Uterus (tissue), 4 donors: Measurements from ENCODE around the gene MEGF8. TPM values are rescaled to one million over a fixed set of nuclear protein-coding genes. Genes with fewer than 3 reads are reported as not detected.

Experiments
- DNase-seq, 2 donors: peaks; one replicate each; pipeline ENCODE4 v3.0.0-alpha.2; 2019 to 2020
- H3K27ac ChIP-seq, 2 donors: fragments of 200-600 bp; sonication (generic); 1 replicate in 1 of 2; 2 replicates in 1 of 2; pipeline ENCODE4 v1.5.1; 2016 to 2018
- H3K27me3 ChIP-seq, 2 donors: fragments of 200-600 bp; sonication (generic); one replicate each; pipeline ENCODE4 v1.5.1; 2018 to 2019; ENCODE audit warnings: control low read depth in 1 of 2
- H3K36me3 ChIP-seq, 2 donors: fragments of 200-600 bp; sonication (generic); one replicate each; pipeline ENCODE4 v1.5.1; 2019; ENCODE audit warnings: control low read depth in 1 of 2
- H3K4me1 ChIP-seq, 2 donors: fragments of 200-600 bp; sonication (generic); one replicate each; pipeline ENCODE4 v1.5.1; 2018 to 2019; ENCODE audit warnings: control low read depth in 1 of 2
- H3K4me3 ChIP-seq, 2 donors: fragments of 200-600 bp; sonication (generic); 1 replicate in 1 of 2; 2 replicates in 1 of 2; pipeline ENCODE4 v1.5.1; 2018 to 2019; ENCODE audit warnings: mild to moderate bottlenecking in 1 of 2
- H3K9me3 ChIP-seq, 2 donors: fragments of 200-600 bp; sonication (generic); one replicate each; pipeline ENCODE4 v1.5.1; 2019; ENCODE audit warnings: control low read depth in 1 of 2
- CTCF ChIP-seq, 4 experiments: fragments of 200-600 bp in 2 of 4; fragments of 450-650 bp in 2 of 4; sonication (generic) in 2 of 4; IDR thresholded peaks; one replicate each; pipeline ENCODE4 v1.5.1; 2016 to 2019; ENCODE audit warnings: antibody characterized with exemption in 4 of 4, mild to moderate bottlenecking in 2 of 4, moderate library complexity in 1 of 4
- POLR2A ChIP-seq, 2 donors: fragments of 450-650 bp; IDR thresholded peaks; one replicate each; pipeline ENCODE4 v1.6.1; 2016; ENCODE audit warnings: antibody characterized with exemption in 2 of 2, mild to moderate bottlenecking in 1 of 2, moderate library complexity in 1 of 2
- intact Hi-C: fragments of 100-400 bp; cut with DNase I; formaldehyde crosslinking; loops from one replicate; pipeline ENCODE4 v1.15.1; 2023; ENCODE audit warnings: low total_unique reads
- total RNA-seq, 4 donors: library from RNA; depleted of rRNA in 3 of 4; stranded (reverse); fragments of >200 nt in 3 of 4; gene quantifications; one replicate each; pipeline versions ENCODE4 v1.1.0 to v1.2.4, GENCODE V29; 2014 to 2023
- donor health status: DM: yes; HTN: yes; CAD: no.

Gene MEGF8
- total RNA-seq, 4 donors from 2014 or later, result 3.6 to 30.0 (median 19.1) TPM

- Histone ChIP-seq H3K27me3 (no peaks in the 10 kb centered on the region), H3K36me3 (no peaks in the 10 kb centered on the region), H3K9me3 (no peaks in the 10 kb centered on the region), H3K4me3 (peak overlapping the region; percentile 56 to 62), H3K4me1 (peaks cover 5 to 6% of the 10 kb centered on the region in 2 donors), H3K27ac (peak overlapping the region; percentile 47 to 74)
- peak; percentile 66 to 83 (median 77) for TF ChIP-seq CTCF (IDR thresholded peaks at IDR 0.05)
- no peak for TF ChIP-seq POLR2A (IDR thresholded peaks at IDR 0.05)
- intact Hi-C loops, result no loop called here
- peak; percentile 79 to 87 for DNase-seq
Observed at GRCh38 chr19:42401365-42402303, 76.2 kb downstream of the MEGF8 start.

- peak overlapping the region; percentile 56 to 62 for H3K4me3 ChIP-seq
- no peaks in the 10 kb centered on the region for H3K9me3 ChIP-seq
- DNase-seq, result no peak
- peaks cover 2 to 5% of the 10 kb centered on the region in 2 donors for H3K4me1 ChIP-seq
- intact Hi-C loops, result no loop called here
- H3K36me3 ChIP-seq, result no peaks in the 10 kb centered on the region
- peak overlapping the region; percentile 47 to 74 for H3K27ac ChIP-seq
- no peaks in the 10 kb centered on the region for H3K27me3 ChIP-seq
- TF ChIP-seq POLR2A (IDR thresholded peaks at IDR 0.05), result no peak
- no peak for TF ChIP-seq CTCF (IDR thresholded peaks at IDR 0.05)
Observed at GRCh38 chr19:42402376-42403116, 77.1 kb downstream of the MEGF8 start.

DNA sequence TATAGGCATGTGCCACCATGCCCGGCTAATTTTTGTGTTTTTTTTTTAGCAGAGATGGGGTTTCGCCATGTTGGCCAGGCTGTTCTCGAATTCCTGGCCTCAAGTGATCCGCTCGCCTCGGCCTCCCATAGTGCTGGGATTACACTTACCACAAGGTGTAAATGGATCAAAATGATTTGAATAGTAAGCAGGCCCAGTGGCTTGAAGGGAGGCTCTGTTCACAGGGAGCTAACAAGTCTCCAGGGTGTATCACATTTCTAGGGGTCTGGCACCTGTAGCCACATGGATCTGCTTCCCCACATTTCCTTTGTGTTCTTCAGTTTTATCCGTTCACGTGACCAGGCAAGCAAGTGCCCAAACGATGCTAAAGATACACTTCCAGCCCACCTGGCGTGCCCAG is 78.2 kb downstream of the MEGF8 start:
- no peaks in the 10 kb centered on the region for H3K4me1 ChIP-seq
- H3K27ac ChIP-seq, result no peak overlapping the region
- intact Hi-C loops, result no loop called here
- TF ChIP-seq CTCF (IDR thresholded peaks at IDR 0.05) (no peak), POLR2A (IDR thresholded peaks at IDR 0.05) (no peak)
- no peak overlapping the region for H3K4me3 ChIP-seq
- H3K9me3 ChIP-seq, result no peaks in the 10 kb centered on the region
- no peaks in the 10 kb centered on the region for H3K27me3 ChIP-seq
- H3K36me3 ChIP-seq, result no peaks in the 10 kb centered on the region
- DNase-seq, result no peak

DNA sequence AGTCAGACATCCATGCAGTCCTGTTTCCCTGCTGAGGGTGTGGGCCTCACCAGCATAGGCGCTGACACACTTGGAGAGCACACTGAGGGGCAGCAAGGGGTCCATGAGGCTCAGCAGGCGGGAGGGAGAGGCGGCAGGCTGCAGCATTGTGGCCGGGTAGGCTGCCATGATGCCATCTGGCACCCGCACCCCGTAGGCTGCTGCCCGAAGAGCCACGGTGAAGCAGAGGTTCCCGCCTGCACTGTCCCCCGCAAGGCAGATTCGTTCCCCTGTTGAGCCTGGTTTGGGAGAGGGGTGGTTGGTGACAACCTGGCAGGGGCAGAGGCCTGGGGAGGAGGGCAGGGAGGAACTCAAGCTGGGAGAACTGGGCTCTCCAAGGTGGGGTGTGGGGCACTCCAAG is 80.7 kb downstream of the MEGF8 start:
- H3K36me3 ChIP-seq, result no peaks in the 10 kb centered on the region
- intact Hi-C loops, result no loop called here
- TF ChIP-seq POLR2A (IDR thresholded peaks at IDR 0.05) (no peak), CTCF (IDR thresholded peaks at IDR 0.05) (no peak)
- DNase-seq, result no peak
- no peak overlapping the region for H3K4me3 ChIP-seq
- no peaks in the 10 kb centered on the region for H3K9me3 ChIP-seq
- no peaks in the 10 kb centered on the region for H3K4me1 ChIP-seq
- H3K27me3 ChIP-seq, result no peaks in the 10 kb centered on the region
- no peak overlapping the region for H3K27ac ChIP-seq
